C4-2B (cell line): ENCODE data around the gene CD247.

ENCODE experiments used
- H3K27ac ChIP-seq: fragments of 450-650 bp; 2 replicates; pipeline ENCODE4 v1.5.1; 2017
- ZFX ChIP-seq: fragments of 450-650 bp; IDR thresholded peaks from 2 replicates; pipeline ENCODE4 v1.6.1; 2017
- TF ChIP-seq, protein P1 (sequence below): fragments of 450-650 bp; conservative IDR thresholded peaks from 2 replicates; pipeline ENCODE4 v1.5.1; 2017; ENCODE audit warnings: mild to moderate bottlenecking

The CD247 gene

DNA sequence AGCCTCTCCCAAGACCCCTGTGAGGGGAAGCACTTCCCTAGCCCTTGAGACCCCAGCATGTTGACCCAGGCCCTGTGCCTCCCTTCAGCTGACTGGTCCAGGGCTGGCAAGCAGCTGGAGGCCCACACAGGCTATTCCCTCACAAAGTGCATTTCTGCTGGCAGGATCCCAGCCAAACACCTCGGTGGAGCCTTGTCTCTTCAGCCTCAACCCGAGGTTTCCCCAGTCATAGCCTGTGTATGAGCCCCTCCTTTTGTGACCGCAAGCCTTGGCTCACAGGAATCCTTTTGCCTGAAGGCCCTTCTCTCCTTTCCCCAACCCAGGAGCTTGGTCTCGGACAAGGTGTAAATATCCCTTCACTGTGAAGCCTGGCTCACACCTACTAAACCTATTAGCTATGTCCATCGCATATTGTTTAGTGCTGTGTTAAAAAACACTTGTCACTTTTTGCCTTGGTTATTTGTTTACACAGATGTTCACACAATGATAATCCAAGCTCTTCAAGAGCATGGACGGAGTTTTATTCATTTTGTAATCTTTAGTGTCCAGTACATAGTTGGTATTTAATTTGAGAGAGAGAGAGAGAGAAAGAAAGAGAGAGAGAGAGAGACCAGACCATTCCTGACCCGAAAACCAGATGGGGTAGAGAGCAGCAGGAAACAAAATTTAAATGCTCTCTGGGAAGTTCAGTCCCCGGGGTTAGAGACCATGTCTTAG is 8.5 kb upstream of the CD247 start:
- no peak overlapping the region for H3K27ac ChIP-seq
- TF ChIP-seq ZFX, result no peak
- TF ChIP-seq, protein P1, sequence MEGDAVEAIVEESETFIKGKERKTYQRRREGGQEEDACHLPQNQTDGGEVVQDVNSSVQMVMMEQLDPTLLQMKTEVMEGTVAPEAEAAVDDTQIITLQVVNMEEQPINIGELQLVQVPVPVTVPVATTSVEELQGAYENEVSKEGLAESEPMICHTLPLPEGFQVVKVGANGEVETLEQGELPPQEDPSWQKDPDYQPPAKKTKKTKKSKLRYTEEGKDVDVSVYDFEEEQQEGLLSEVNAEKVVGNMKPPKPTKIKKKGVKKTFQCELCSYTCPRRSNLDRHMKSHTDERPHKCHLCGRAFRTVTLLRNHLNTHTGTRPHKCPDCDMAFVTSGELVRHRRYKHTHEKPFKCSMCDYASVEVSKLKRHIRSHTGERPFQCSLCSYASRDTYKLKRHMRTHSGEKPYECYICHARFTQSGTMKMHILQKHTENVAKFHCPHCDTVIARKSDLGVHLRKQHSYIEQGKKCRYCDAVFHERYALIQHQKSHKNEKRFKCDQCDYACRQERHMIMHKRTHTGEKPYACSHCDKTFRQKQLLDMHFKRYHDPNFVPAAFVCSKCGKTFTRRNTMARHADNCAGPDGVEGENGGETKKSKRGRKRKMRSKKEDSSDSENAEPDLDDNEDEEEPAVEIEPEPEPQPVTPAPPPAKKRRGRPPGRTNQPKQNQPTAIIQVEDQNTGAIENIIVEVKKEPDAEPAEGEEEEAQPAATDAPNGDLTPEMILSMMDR, result no peak

DNA sequence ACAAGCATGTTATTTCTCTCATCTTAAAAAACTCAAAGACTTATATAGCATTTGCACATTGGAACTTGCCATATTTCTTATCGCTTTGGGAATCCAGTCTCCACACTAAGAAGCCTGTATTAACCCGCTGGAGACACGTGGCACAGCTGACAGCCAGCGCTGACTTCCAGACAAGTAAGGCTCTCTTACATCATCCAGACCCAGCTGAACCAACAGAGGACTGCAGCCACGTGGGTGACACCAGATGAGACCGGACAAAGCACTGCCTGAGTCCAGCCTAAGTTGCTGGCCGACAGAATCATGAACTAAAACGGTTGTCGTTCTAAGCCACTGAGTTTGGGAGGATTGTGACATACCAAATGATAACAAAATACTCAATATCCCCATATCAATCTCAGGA is 6.3 kb upstream of the CD247 start:
- TF ChIP-seq ZFX, result no peak
- TF ChIP-seq, protein P1, result no peak
- no peak overlapping the region for H3K27ac ChIP-seq

DNA sequence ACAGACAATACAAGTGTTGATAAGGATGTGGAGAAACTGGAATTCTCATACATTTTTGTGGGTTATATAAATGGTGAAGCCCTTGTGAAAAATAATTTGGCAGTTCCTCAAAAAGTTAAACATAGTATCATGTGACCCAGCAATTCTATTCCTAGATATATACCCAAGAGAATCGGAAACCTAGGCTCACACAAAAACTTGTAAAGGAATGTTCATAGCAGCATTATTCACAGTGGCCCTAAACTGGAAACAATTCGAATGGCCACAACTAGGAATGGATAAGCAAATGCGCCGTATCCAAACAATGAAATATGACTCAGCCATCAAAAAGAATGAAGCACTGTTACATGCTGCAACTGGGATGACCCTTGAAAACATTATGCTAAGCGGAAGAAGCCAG is 3.9 kb upstream of the CD247 start:
- H3K27ac ChIP-seq, result no peak overlapping the region
- TF ChIP-seq, protein P1, result no peak
- no peak for TF ChIP-seq ZFX

DNA sequence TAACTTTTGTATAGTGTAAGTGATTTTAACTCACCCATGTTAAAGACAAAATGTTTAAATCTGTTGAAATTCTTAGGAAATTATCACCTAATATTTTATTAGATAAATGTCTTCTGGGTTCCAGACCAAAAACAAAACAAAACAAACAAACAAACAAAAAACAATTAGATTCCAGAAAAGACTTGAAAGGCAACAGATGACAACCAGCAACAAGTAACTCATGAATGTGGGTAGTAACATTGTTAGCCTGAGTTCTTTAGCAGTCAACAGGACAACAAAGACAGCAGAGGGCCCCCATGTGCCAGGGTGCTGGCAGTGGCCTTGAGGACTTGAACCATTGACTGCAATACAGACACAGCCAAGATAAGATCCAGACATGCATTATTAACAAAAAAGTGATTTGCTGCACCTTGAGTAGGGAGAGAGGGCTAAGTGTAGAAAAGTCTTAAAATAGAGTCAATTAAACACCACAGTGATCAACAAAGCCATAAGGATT is 2.4 kb upstream of the CD247 start:
- TF ChIP-seq ZFX, result no peak
- TF ChIP-seq, protein P1, result no peak; the same call in 1 of the 2 replicates
- no peak overlapping the region for H3K27ac ChIP-seq

DNA sequence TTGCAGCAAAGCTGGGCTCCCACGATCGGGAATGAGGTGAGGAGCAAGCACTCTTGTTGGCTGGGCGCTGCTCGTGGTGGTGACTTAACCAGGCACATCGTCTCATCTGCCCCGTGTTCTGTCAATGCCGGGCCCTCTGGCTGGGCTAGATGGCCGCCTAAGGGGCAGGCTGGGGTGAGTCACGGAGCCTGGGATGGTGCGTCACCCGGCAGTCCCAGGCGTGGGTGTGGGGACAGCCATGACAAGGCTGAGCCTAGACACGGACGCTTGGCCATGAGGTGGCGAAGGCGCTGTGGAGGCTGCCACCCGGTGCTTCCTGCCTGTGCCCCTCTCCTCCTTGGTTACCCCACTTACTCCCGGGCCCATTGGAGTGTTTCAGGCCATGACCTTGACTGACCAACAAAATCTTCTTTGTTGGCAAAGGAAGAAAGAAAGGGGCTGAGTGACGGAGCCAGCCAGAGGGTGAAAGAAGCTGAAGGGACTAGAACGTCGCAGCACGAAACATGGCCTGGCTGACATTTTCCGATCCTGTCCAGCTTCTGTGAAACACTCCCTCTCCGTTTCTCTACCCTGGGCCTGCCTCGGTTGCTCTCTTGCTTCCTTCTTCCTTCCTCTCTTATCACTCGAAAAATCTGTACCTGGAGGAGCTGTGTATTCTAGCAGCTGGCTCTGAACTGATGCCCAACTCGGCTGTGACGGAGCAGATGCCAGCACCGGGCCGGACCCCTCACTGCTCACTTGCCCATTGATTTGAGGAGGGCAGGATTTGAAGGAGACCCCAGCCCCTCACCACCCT is 596 bp downstream of the CD247 start:
- H3K27ac ChIP-seq, result no peak overlapping the region
- TF ChIP-seq, protein P1, result no peak
- TF ChIP-seq ZFX, result no peak

DNA sequence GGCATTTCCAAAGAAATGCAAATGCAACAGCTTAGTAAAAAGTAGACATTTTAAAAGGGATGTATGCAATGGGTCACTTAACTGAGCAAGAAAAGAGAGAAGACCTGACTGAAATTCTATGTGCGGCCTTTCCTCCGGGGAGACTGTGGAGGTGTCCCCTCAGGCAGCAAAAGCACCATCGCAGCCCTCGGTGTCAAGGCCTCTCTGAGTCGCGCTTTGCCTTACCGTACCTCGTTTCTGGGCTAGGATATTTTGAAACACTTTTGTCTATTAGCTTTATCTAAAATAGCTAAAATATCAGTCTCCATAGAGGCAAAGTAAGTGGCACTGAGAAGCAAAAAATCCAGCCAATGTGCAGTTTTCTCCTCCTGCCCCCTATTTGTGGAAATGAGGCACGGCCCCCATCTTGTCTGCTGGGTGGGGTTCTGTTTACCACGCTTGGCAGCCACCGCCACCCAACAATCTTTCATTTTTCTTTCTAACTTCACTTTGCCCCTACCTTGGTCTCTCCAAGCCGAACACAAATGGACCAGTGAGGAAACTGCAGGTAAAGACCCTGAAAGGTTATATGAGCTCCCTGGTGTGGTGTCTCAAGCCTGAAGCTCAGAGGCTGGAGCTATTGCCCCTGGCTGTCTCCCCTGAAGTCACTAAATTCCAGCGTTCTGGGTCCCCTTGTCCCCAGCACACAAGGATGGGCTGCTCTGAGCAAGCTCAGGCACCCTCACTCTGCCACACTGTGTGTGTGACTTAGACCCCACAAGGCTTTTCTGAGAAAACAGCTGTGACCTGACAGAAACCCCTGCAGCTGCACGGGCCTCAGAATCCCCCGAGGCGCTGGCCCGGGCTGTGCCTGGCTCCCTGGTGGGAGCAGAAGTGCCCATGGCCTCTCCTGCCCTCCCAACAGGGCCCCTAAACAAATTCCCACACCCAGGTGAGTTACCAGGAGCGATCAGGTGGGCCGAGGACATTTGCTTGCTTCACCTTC is 1.6 kb downstream of the CD247 start:
- no peak overlapping the region for H3K27ac ChIP-seq
- TF ChIP-seq ZFX, result no peak

DNA sequence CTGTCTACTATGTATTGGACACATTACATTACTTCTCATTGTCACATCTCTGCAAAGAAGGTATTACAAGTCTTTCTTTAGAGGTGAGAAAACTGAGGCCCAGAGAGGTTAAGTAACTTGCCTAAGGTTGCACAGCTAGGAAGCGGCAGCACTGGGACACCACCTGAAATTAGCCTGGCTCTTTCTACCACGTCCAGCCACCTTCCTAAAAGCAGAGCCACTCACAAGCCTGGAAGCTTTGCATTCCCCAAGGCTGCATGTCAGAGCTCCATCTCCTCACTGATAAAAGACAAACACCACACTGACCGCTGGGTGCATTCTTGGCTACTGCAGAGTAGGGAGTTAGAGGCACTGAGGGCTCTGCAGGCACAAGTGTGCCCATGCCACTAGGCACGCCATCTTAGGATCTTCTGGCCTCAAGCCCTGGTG is 2.4 kb downstream of the CD247 start:
- TF ChIP-seq ZFX, result no peak
- TF ChIP-seq, protein P1, result no peak
- H3K27ac ChIP-seq, result no peak overlapping the region
